WTC11 (cell line): Measurements from ENCODE around the gene DBI.

Experiments used
- CTCF ChIP-seq: fragments of 200-600 bp; IDR thresholded peaks from 2 replicates; pipeline ENCODE4 v1.8.0; 2022; ENCODE audit warnings: antibody characterized with exemption
- TF ChIP-seq, protein P1 (sequence below): sonication (generic); formaldehyde crosslinking; conservative IDR thresholded peaks from 2 replicates; pipeline ENCODE4 v1.8.1; 2022; ENCODE audit warnings: mild to moderate bottlenecking, missing genetic modification reagents
- TF ChIP-seq, protein P2 (sequence below): sonication (generic); formaldehyde crosslinking; IDR thresholded peaks from 2 replicates; pipeline ENCODE4 v1.8.1; 2023; ENCODE audit warnings: mild to moderate bottlenecking, missing genetic modification reagents

GRCh38 chr2:119377294-119377992 is 10.7 kb downstream of the DBI start:
- TF ChIP-seq, protein P1, sequence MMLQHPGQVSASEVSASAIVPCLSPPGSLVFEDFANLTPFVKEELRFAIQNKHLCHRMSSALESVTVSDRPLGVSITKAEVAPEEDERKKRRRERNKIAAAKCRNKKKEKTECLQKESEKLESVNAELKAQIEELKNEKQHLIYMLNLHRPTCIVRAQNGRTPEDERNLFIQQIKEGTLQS, result no peak
- TF ChIP-seq, protein P2, sequence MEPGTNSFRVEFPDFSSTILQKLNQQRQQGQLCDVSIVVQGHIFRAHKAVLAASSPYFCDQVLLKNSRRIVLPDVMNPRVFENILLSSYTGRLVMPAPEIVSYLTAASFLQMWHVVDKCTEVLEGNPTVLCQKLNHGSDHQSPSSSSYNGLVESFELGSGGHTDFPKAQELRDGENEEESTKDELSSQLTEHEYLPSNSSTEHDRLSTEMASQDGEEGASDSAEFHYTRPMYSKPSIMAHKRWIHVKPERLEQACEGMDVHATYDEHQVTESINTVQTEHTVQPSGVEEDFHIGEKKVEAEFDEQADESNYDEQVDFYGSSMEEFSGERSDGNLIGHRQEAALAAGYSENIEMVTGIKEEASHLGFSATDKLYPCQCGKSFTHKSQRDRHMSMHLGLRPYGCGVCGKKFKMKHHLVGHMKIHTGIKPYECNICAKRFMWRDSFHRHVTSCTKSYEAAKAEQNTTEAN, result no peak
- no peak for TF ChIP-seq CTCF
